Fibroblast of mammary gland (primary cell): ENCODE data around the gene CPAMD8.
"Not testable (repeated sequence)": the region's sequence is repeated elsewhere in the genome, so short reads cannot be mapped to it uniquely, and the experiment has no call there.

Experiments used
- DNase-seq: peaks from one replicate; pipeline ENCODE4 v3.0.0-alpha.2; 2010; ENCODE audit warnings: low read depth
- H3K4me3 ChIP-seq: 2 replicates; pipeline ENCODE4 v1.5.1; 2011; ENCODE audit warnings: low read depth, mild to moderate bottlenecking, low read length, moderate library complexity; ENCODE audit not compliant: control insufficient read depth
- TF ChIP-seq, protein P1 (sequence below): conservative IDR thresholded peaks from 2 replicates; pipeline ENCODE4 v1.5.1; 2011; ENCODE audit warnings: low read depth, low read length, inconsistent platforms; ENCODE audit not compliant: control insufficient read depth, insufficient read depth

CPAMD8 gene

DNA sequence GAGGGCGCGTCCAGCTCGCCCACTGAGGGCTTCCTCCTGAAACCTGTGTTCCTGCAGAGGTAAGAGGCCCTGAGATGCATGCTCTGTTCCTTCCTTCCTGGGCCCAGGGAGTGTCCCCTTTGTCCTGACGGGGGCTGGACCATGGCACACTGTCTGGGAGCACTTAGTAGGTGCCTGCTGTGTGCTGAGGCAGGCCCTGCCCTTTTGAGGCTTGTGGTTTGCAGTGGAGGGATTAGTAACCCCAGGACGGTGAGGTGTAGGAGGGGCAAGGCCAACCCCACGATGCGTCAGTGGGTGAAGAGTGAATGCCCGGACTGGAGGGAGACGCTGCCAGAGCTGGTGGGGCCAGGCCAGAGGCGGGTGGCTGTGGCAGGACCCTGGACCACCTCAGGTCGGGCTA is 149.0 kb downstream of the CPAMD8 start:
- no peak overlapping the region for H3K4me3 ChIP-seq
- DNase-seq: no peak
- TF ChIP-seq, protein P1, sequence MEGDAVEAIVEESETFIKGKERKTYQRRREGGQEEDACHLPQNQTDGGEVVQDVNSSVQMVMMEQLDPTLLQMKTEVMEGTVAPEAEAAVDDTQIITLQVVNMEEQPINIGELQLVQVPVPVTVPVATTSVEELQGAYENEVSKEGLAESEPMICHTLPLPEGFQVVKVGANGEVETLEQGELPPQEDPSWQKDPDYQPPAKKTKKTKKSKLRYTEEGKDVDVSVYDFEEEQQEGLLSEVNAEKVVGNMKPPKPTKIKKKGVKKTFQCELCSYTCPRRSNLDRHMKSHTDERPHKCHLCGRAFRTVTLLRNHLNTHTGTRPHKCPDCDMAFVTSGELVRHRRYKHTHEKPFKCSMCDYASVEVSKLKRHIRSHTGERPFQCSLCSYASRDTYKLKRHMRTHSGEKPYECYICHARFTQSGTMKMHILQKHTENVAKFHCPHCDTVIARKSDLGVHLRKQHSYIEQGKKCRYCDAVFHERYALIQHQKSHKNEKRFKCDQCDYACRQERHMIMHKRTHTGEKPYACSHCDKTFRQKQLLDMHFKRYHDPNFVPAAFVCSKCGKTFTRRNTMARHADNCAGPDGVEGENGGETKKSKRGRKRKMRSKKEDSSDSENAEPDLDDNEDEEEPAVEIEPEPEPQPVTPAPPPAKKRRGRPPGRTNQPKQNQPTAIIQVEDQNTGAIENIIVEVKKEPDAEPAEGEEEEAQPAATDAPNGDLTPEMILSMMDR: no peak

DNA sequence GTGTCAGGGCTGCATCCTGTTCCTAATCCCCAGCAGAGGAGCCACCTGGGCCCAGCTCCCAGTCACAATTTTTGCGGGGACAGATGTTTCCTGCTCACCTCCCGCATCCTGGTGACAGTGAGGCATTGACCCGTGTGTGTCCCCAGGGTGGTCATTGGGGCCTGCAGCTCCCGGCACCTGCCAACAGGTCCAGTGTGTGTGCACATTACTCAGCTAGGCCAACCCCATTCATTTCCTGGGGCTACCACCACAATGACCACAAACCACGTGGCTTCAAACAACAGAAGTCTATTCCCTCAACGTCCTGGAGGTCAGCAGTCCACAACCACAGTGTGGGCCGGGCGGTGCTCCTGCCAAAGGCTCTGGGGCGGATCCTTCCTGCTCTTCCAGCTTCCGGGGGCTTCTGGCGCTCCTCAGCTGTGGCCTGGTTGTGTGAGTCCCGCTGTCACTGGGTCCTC is 149.7 kb downstream of the CPAMD8 start:
- TF ChIP-seq, protein P1: no peak
- H3K4me3 ChIP-seq: no peak overlapping the region
- peak; percentile 62 for DNase-seq

- TF ChIP-seq, protein P1: no peak
- no peak overlapping the region for H3K4me3 ChIP-seq
- DNase-seq: no peak
Measured at GRCh38 chr19:16875584-16876555, 150.7 kb downstream of the CPAMD8 start.

DNA sequence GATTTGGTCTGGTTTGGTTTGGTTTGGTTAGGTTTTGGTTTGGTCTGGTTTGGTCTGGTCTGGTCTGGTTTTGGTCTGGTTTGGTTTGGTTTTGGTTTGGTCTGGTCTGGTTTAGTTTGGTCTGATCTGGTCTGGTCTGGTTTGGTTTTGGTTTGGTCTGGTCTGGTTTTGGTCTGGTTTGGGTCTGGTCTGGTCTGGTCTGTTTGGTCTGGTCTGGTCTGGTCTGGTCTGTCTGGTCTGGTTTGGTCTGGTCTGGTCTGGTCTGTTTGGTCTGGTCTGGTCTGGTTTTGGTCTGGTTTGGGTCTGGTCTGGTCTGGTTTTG is 151.7 kb downstream of the CPAMD8 start:
- not testable (repeated sequence) for H3K4me3 ChIP-seq, DNase-seq

DNA sequence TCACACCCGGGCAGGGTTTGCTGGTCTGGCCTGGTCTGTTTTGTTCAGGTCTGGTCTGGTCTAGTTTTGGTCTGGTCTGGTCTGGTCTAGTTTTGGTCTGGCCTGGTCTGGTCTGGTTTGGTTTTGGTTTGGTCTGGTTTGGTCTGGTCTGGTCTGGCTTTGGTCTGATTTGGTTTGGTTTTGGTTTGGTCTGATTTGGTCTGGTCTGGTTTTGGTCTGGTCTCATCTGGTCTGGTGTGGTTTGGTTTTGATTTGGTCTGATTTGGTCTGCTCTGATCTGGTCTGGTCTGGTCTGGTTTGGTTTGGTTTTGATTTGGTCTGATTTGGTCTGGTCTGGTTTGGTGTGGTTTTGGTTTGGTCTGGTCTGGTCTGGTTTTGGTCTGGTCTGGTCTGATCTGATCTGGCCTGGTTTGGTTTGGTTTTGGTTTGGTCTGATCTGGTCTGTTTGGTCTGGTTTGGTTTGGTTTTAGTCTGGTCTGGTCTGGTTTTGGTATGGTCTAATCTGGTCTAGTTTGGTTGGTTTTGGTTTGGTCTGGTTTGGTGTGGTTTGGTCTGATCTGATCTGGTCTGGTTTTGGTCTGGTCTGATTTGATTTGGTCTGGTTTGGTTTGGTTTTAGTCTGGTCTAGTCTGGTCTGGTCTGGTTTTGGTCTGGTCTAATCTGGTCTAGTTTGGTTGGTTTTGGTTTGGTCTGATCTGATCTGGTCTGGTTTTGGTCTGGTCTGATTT is 152.2 kb downstream of the CPAMD8 start:
- no peak for DNase-seq
- H3K4me3 ChIP-seq: no peak overlapping the region
- TF ChIP-seq, protein P1: no peak

GRCh38 chr19:16873594-16873993 is 153.0 kb downstream of the CPAMD8 start:
- DNase-seq: no peak
- TF ChIP-seq, protein P1: no peak

GRCh38 chr19:16872728-16873127 is 153.9 kb downstream of the CPAMD8 start:
- TF ChIP-seq, protein P1: no peak
- no peak for DNase-seq
- H3K4me3 ChIP-seq: no peak overlapping the region

More at GRCh38 chr19:16873594-16873993, 153.0 kb downstream of the CPAMD8 start:
- H3K4me3 ChIP-seq: no peak overlapping the region
